PC-9 (cell line): ENCODE measurements around the gene PLIN5.
"Not testable (repeated sequence)": the region's sequence is repeated elsewhere in the genome, so short reads cannot be mapped to it uniquely, and the experiment has no call there.

Experiments
- EZH2 ChIP-seq: fragments of 200-600 bp; sonication (generic); IDR thresholded peaks from 2 replicates; pipeline ENCODE4 v1.8.0; 2017; ENCODE audit warnings: antibody characterized with exemption, low read depth
- TF ChIP-seq, protein P1 (sequence below): fragments of 200-600 bp; sonication (generic); conservative IDR thresholded peaks from 2 replicates; pipeline ENCODE4 v1.6.1; 2017; ENCODE audit warnings: mixed run types, antibody characterized with exemption, mild to moderate bottlenecking, moderate library complexity

DNA sequence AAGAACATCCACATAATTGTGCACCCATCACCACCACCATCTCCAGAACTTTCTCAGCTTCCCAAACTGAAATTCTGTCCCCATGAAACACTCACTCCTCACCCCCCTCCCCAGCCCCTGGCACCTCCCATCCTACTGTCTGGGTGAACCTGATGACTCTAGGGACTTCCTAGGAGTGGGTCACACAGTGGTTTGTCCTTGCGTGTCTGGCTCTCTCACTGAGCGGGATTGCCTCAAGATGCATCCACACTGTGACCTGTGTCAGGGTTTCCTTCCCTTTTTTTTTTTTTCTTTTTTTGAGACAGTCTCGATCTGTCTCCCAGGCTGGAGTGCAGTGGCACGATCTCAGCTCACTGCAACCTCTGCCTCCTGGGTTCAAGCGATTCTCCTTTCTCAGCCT lies 28.5 kb upstream of the PLIN5 start:
- TF ChIP-seq, protein P1, sequence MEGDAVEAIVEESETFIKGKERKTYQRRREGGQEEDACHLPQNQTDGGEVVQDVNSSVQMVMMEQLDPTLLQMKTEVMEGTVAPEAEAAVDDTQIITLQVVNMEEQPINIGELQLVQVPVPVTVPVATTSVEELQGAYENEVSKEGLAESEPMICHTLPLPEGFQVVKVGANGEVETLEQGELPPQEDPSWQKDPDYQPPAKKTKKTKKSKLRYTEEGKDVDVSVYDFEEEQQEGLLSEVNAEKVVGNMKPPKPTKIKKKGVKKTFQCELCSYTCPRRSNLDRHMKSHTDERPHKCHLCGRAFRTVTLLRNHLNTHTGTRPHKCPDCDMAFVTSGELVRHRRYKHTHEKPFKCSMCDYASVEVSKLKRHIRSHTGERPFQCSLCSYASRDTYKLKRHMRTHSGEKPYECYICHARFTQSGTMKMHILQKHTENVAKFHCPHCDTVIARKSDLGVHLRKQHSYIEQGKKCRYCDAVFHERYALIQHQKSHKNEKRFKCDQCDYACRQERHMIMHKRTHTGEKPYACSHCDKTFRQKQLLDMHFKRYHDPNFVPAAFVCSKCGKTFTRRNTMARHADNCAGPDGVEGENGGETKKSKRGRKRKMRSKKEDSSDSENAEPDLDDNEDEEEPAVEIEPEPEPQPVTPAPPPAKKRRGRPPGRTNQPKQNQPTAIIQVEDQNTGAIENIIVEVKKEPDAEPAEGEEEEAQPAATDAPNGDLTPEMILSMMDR, result not testable (repeated sequence)
- TF ChIP-seq EZH2, result not testable (repeated sequence)
